DMS153 (cell line): ENCODE data around the gene CNTN1.

Experiments used
- DNase-seq: peaks from one replicate; lab custom pipeline; 2025; lab: John Stamatoyannopoulos, UW

The CNTN1 gene

GRCh38 chr12:40691913-40692764, at the start of gene CNTN1:
Gene CNTN1, plus strand, starts transcription at chr12:40692439.
- DNase-seq = peak; percentile 19

- DNase-seq = no peak
Measured at GRCh38 chr12:40643506-40643905, 48.7 kb upstream of the CNTN1 start.

- DNase-seq = no peak
Measured at GRCh38 chr12:40643976-40644375, 48.3 kb upstream of the CNTN1 start.

- no peak for DNase-seq
Measured at GRCh38 chr12:40644708-40645107, 47.5 kb upstream of the CNTN1 start.

DNA sequence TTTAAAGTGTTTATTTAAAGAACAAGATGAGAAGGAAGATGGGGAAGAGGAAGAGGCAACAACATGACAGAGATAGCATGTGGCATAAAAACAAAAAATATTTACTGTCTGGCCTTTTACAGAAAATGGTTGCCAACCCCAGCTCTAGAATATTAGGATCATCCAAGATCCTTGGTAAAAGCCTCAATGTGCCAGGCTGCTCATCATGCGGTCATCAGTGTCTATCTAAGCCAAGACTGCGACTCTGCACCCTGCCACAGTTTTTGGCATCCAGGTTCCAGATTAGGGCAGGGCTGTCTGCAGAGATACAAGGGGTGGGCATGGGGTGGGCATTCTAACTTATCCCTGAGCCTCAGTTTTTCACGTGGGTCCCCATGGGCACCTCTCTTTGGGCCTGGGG, 46.9 kb upstream of the CNTN1 start:
- no peak for DNase-seq

DNA sequence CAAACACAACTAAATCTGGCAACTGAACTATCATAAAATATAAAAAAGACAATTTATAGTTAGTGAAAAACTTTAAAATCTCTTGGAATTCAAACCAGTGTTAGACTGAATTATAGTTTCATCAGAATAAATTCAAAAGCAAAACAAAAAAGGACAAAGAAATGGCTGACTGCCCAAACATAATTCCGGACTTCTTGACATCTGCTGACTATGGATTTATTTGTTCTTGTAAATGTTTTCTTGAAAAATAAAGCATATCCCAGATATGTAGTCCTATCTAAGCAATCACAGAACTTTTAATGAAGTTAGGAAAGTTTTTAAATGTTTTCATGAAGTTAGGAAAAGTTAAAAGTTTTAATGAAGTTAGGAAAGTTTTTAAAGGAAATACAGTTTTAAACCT, 45.8 kb upstream of the CNTN1 start:
- no peak for DNase-seq

GRCh38 chr12:40646911-40647310, 45.3 kb upstream of the CNTN1 start:
- DNase-seq = no peak

DNA sequence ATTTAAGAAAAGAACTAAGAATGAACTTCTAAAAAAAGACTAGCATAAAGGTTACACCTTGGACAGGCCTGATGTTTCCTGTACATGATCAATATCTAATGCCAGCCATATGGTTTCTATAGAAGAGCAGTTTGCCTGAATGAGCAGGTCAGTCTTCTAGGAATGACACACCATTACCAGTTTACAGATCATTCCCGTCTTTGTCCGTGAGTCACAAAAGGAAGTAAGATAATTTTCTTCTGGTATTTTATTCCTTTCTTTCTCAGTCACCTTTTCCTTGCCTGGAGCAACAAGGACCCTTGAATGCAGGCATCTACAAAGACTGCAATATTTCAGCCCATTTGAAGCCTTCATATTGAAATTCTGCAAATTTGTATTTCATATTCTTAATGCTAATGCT, 44.6 kb upstream of the CNTN1 start:
- DNase-seq = no peak

DNA sequence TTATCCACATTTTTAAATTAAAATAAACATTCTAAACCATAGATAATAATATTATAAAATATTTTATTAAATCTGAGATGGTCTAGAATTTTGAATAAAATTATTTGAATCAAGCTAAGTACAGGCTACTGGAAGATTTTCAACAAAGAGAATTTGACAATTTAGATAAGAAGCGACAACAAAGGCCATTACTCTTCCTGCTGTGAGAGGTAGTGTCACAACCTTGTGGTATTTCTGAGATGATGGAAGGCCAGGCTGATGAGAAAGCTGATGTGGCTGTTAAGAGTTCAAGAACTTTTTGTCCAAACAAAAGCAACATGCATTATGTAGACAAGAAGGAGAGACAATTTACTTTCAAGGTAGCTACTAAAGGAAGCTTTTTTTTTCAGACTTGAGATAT, 43.7 kb upstream of the CNTN1 start:
- DNase-seq = no peak

DNA sequence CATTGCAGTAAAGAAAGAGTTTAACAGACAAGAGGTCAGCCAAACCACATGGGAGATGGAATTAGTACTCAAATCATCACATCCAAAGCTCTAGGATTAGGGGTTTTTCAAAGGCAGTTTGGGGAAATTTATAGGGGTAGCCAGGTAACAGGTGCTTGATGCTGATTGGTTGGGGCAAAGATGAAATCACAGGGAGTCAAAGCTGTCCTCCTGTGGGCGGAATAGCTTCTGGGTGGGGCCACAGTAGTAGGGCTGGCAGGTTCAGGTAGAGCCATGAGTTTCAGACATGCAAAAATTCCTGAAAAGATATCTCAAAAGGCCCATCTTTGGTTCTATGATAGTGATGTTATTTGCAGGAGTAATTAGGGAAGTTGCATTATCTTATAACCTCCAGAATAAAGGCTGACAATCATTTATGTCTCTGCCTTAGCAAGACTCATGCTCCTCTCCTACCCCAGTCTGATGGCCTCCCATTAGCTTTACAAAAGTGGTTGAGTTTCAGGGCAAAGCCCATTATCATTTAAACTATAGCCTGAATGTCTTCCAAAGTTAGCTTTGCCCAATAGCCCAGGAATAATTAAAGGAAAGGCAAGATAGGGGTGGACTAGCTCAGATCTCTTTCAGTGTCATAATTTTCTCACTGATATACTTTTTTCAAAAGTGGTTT, 42.1 kb upstream of the CNTN1 start:
- DNase-seq = no peak

DNA sequence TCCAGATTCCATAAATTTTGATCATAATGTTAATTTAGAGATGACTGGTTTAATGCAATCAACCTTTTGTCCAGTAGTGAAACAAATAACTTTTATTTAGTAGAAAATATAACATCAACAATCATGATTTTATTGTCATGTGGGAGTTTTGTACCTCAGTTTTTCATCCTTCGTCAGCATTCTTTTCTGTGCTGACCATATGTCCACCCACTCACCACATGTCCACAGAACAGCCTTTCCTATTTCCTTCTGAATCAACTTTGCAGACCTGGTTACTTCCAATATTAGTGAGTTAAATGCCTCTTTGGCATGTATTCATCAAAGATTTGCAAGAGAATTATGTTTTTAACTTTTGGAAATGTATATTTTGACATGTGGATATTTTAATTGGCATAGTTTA, 36.8 kb upstream of the CNTN1 start:
- DNase-seq = no peak

DNA sequence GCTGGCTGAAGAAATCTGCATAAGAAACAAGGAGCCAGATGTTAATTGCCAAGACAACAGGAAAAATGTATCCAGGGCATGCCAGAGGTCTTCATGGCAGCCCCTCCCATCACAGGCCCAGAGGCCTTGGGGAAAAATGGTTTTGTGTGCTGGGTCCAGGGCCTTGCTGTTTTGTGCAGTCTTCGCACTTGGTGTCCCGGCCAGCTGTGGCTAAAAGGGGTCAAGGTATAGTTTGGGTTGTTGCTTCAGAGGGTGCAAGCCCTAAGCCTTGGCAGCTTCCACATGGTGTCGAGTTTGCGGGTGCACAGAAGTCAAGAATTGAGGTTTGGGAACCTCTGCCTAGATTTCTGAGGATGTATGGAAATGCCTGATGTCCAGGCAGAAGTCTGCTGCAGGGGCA, 29.9 kb upstream of the CNTN1 start:
- DNase-seq = no peak

- DNase-seq = no peak
Measured at GRCh38 chr12:40663781-40664180, 28.5 kb upstream of the CNTN1 start.

- DNase-seq = no peak
Measured at GRCh38 chr12:40668099-40668529, 24.1 kb upstream of the CNTN1 start.

DNA sequence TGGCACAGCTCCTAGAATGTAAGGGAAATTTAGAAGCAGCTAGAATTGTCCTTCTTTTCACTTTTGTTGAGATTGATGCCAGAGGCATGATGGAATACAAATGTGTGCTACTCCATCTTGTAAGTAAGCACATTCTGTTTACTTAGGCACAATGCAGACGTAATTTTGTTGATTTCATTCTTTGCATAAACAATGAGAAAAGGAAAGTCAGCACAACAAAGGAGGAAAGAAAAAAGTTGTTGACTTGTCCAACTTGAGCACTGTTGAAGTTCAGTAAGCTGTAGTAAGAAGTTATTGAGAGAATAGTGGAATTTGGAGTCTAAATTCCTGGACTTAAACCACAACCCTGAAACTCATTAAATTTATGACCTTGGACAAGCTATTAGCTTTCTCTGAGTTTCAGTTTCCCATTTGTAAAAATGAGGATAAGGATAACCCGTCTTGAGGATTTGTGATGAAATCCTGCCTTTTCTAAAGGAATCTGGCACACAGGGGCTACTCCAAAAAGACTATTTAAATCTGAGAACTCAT, 19.4 kb upstream of the CNTN1 start:
- no peak for DNase-seq

- no peak for DNase-seq
Measured at GRCh38 chr12:40681148-40681547, 11.1 kb upstream of the CNTN1 start.

GRCh38 chr12:40684986-40685385, 7.3 kb upstream of the CNTN1 start:
- DNase-seq = no peak

- no peak for DNase-seq
Measured at GRCh38 chr12:40688085-40688725, 4.0 kb upstream of the CNTN1 start.

DNA sequence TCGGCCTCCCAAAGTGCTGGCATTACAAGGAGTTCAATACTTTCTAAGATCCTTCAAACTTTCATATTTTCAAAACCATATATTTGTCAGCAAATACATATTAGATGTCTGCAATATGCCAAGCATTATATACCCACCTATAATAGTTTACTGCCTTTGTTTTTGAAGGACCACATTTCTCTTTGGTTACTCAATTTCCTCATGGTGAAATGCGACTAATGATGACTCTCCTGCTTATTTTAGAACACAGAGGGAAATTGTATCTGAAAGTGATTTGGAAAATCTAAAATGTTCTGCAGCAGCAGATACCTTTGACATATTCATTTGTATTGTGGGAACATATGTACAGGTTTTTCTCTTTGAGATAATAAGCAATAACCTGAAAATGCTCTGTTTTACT, 2.7 kb upstream of the CNTN1 start:
- DNase-seq = no peak

DNA sequence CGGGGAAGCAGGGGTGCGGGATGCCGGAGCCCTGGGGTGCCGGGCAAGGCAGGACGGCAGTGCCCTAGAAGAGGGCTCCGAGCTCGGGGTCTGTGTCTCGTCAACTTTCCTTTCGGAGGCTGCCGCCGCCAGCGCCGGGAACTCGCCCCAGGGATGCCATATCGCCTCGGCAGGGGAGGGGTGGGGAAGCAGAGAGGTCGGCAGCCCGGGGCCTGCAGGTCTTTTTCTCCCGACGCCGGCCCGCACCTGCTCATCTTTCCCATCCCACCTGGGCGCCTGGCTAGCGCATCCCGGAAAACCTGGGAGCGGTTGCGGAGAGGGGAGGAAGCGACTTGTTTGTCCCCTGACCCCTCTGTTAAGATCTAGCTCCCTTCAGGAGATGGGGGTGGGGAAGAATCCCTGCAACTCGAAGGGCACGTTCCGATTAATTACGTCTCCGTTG, 547 bp downstream of the CNTN1 start:
- DNase-seq = no peak

- peak; percentile 3 for DNase-seq
Measured at GRCh38 chr12:40693207-40693821, 1.1 kb downstream of the CNTN1 start.

DNA sequence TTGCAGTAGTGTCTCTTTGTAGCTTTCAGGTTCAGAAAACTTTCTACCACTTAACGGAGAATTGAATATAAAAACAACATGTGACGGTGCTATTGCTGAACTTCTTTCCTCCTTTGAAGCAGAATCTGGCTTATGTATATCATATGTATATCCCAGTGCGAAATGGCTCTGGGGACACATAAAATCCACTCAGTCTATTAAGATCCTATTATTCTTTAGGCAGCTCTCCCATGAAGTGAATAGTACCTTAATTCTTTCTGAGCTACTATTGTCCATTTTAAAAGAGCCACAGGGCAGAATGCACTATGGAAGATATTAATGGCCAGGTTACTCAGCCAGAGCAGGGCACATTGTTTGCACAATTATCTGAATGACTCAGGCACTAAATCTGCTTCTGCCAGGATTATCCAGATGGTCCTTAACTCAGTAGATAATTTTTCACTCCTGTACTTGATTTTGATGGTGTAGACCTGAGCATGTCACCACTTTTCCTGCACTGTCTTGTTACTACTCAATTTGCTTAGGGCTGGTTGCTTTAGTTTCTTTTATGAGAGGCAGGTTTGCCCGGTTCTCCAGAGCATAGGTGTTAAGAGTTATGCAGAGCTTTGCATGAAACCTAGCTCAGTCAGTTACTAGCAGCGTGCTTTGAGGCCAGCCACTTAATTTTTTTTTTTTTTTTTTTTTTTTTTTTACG, 5.5 kb downstream of the CNTN1 start:
- peak; percentile 73 for DNase-seq
